PC-3 (cell line): Measurements from ENCODE around the gene PLA2G4B.

Experiments used
- EZH2 ChIP-seq: fragments of 300-600 bp; sonication (generic); IDR thresholded peaks from one replicate; pipeline ENCODE4 v1.6.1; 2017; ENCODE audit warnings: antibody characterized with exemption, mild to moderate bottlenecking, low read length; ENCODE audit not compliant: unreplicated experiment
- EZH2phosphoT487 ChIP-seq: fragments of 300-600 bp; sonication (generic); IDR thresholded peaks from 2 replicates; pipeline ENCODE4 v1.6.1; 2018; ENCODE audit warnings: mild to moderate bottlenecking, antibody characterized with exemption, low read length, borderline replicate concordance
- TF ChIP-seq, protein P1 (sequence below): fragments of 300-600 bp; sonication (generic); conservative IDR thresholded peaks from 2 replicates; pipeline ENCODE4 v1.5.1; 2017; ENCODE audit warnings: antibody characterized with exemption, low read depth, mild to moderate bottlenecking, low read length

- TF ChIP-seq, protein P1, sequence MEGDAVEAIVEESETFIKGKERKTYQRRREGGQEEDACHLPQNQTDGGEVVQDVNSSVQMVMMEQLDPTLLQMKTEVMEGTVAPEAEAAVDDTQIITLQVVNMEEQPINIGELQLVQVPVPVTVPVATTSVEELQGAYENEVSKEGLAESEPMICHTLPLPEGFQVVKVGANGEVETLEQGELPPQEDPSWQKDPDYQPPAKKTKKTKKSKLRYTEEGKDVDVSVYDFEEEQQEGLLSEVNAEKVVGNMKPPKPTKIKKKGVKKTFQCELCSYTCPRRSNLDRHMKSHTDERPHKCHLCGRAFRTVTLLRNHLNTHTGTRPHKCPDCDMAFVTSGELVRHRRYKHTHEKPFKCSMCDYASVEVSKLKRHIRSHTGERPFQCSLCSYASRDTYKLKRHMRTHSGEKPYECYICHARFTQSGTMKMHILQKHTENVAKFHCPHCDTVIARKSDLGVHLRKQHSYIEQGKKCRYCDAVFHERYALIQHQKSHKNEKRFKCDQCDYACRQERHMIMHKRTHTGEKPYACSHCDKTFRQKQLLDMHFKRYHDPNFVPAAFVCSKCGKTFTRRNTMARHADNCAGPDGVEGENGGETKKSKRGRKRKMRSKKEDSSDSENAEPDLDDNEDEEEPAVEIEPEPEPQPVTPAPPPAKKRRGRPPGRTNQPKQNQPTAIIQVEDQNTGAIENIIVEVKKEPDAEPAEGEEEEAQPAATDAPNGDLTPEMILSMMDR: no peak
- no peak for TF ChIP-seq EZH2phosphoT487
- no peak for TF ChIP-seq EZH2
Observed at GRCh38 chr15:41813426-41813825, 25.2 kb upstream of the PLA2G4B start.
